GM12878 (cell line): ENCODE results near the gene OLA1. TPM values are rescaled to one million over a fixed set of nuclear protein-coding genes. Genes with fewer than 3 reads are reported as not detected.

Source experiments
- CEBPZ ChIP-seq: fragments of 150-350 bp; IDR thresholded peaks from 2 replicates; pipeline ENCODE4 v1.6.1; 2016; ENCODE audit warnings: low read depth, low read length
- CREB1 ChIP-seq: IDR thresholded peaks from 2 replicates; pipeline ENCODE4 v1.6.1; 2012; ENCODE audit warnings: low read depth, mild to moderate bottlenecking, inconsistent platforms
- IKZF1 ChIP-seq: fragments of 450-650 bp; conservative IDR thresholded peaks from 2 replicates; pipeline ENCODE4 v1.6.1; 2017; ENCODE audit warnings: antibody characterized with exemption, mild to moderate bottlenecking
- ZNF687 ChIP-seq: fragments of 450-650 bp; IDR thresholded peaks from 2 replicates; pipeline ENCODE4 v1.6.1; 2017; ENCODE audit warnings: mild to moderate bottlenecking, moderate library complexity
- polyA plus RNA-seq, 11 experiments: library from polyadenylated mRNA; depleted of rRNA in 4 of 11; unstranded in 6 of 11; stranded (reverse) in 5 of 11; fragments of >200 nt; fragmentation: Nextera tagmentation in 4 of 11; fragmentation: Illumina TruSeq in 1 of 11; extraction: Ambion mirVana in 4 of 11; extraction: Trizol in 1 of 11; gene quantifications; 1 replicate in 1 of 11; 2 replicates in 10 of 11; pipeline versions ENCODE4 v1.2.1 to v1.2.3, GENCODE V29; 2011 to 2016; ENCODE audit warnings: inconsistent platforms in 2 of 11, missing spikeins in 2 of 11, low read depth in 1 of 11
- total RNA-seq, 4 experiments: library from RNA; depleted of rRNA in 3 of 4; stranded (reverse); fragments of >200 nt in 3 of 4; fragmentation: Illumina TruSeq in 1 of 4; extraction: Trizol in 1 of 4; gene quantifications; 2 replicates each; pipeline versions ENCODE4 v1.2.1 to v1.2.3, GENCODE V29; 2013 to 2021

Gene OLA1
- total and polyA plus RNA-seq, 10 of the 15 experiments (the other 5 are each of a cell fraction or from before 2014, with no cell fraction given), result 107 to 238 (median 142) TPM

GRCh38 chr2:174025271-174026121 lies 222.8 kb downstream of the OLA1 start (continued):
- TF ChIP-seq CEBPZ (no peak), CREB1 (no peak), IKZF1 (no peak), ZNF687 (no peak)
